HCT116 (cell line): ENCODE measurements around the gene JSRP1.

Source experiments
- ATF3 ChIP-seq: IDR thresholded peaks from 2 replicates; pipeline ENCODE4 v1.6.1; 2012
- CBX3 ChIP-seq: IDR thresholded peaks from 2 replicates; pipeline ENCODE4 v1.6.1; 2012; ENCODE audit warnings: low read depth
- CTCF ChIP-seq, 3 experiments: fragments of 200-600 bp in 1 of 3; sonication (generic) in 1 of 3; IDR thresholded peaks in 2 of 3; conservative IDR thresholded peaks in 1 of 3; 2 replicates each; pipeline ENCODE4 v1.5.1; 2012 to 2017; ENCODE audit warnings: low read depth in 2 of 3, low read length in 2 of 3, antibody characterized with exemption in 1 of 3, borderline replicate concordance in 1 of 3, control low read depth in 1 of 3, mild to moderate bottlenecking in 1 of 3, mixed read lengths in 1 of 3, mixed run types in 1 of 3, moderate library complexity in 1 of 3; ENCODE audit not compliant: insufficient read depth in 1 of 3
- ELF1 ChIP-seq: IDR thresholded peaks from 2 replicates; pipeline ENCODE4 v1.6.1; 2012; ENCODE audit warnings: low read depth, borderline replicate concordance
- EZH2 ChIP-seq: fragments of 200-600 bp; sonication (generic); IDR thresholded peaks from 2 replicates; pipeline ENCODE4 v1.6.1; 2017; ENCODE audit warnings: antibody characterized with exemption, mixed run types
- EZH2phosphoT487 ChIP-seq: fragments of 200-600 bp; IDR thresholded peaks from 2 replicates; pipeline ENCODE4 v1.6.1; 2018; ENCODE audit warnings: antibody characterized with exemption, borderline replicate concordance
- MAX ChIP-seq: IDR thresholded peaks from 2 replicates; pipeline ENCODE4 v1.6.1; 2012
- POLR2A ChIP-seq: IDR thresholded peaks from 2 replicates; pipeline ENCODE4 v1.7.0; 2011; ENCODE audit warnings: borderline replicate concordance; ENCODE audit not compliant: insufficient read depth, insufficient read length; ENCODE audit errors: extremely low read depth
- POLR2AphosphoS5 ChIP-seq: IDR thresholded peaks from 2 replicates; pipeline ENCODE4 v1.6.1; 2011; ENCODE audit warnings: mild to moderate bottlenecking, low read depth, low read length, moderate library complexity
- ZFX ChIP-seq: fragments of 450-650 bp; IDR thresholded peaks from 2 replicates; pipeline ENCODE4 v1.6.1; 2017

GRCh38 chr19:2235381-2236063 lies 20.7 kb downstream of the JSRP1 start:
- TF ChIP-seq CTCF (IDR thresholded peaks at IDR 0.05 in 2 of 3, conservative IDR thresholded peaks at IDR 0.05 in 1 of 3; ENCODE audit: borderline replicate concordance in 1 of 3, insufficient read depth in 1 of 3, low read depth in 2 of 3, low read length in 2 of 3) = no peak
- no peak for TF ChIP-seq POLR2AphosphoS5
- TF ChIP-seq POLR2A = no peak
- TF ChIP-seq CBX3 = no peak
- no peak for TF ChIP-seq EZH2phosphoT487
- no peak for TF ChIP-seq ATF3
- TF ChIP-seq MAX = no peak
- no peak for TF ChIP-seq ELF1
- peak; percentile 59; the same call in 1 of the 2 replicates for TF ChIP-seq ZFX
- TF ChIP-seq EZH2 = no peak
